ENCODE measurements around the gene ITPR2. TPM values are rescaled to one million over a fixed set of nuclear protein-coding genes. Genes with fewer than 3 reads are reported as not detected.

ITPR2 gene
- total RNA-seq, 1 donor from 2014 or later, result 14.6 TPM

DNA sequence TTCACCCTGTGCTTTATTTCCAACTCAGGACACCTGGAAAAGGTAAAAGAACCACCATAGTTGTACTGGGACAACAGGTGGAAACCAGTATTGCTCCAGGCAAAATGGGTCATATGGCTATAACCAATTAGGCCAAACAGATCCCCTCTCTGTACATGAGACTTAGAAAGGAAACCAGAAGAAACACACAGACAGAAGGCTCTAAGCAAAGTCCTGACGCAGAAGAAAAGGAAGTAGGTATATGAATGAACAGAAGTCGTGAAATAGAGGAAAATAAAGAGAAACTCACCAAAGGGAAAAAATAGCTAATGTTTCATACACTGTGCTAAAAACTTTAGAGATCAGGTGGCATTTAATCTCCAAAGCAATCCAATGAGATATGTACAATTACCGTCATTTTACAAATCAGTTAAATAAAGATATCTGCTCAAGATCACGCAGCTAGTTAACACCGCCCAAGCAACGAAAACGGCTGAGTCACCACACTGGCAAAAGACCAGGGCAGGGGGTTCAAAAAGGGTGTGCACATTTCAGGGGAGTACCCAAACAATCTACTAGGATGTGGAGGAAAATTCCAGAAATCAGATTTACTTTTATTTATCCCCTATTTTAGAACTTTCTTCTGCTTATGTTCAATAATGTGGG, 82.3 kb downstream of the ITPR2 start:
- H3K4me1 ChIP-seq (ENCODE audit: control insufficient read depth in 3 of 3, insufficient read depth in 3 of 3, low read length in 3 of 3), result peaks cover 0 to 3% (median 0%) of the 10 kb centered on the region in 3 donors

DNA sequence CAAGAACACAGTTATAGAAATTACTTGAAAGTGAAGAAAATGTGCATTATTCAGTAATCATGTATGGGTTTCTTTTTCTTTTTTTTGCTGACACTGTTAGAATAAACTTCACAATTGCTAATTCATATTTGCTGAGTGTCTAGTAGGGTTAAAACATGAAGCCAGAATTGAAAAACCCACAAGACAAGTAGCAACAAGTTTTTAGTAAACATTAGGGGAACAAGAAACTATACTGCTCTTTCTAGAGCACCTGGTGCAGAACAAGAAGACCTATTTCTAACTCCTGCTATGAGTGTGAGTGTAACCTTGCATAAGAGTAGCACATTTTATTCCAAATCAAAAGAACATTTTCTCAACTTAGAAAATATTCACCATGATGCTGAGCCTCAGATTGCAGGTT, 83.2 kb downstream of the ITPR2 start:
- no peaks in the 10 kb centered on the region for H3K27me3 ChIP-seq (ENCODE audit: control insufficient read depth in 3 of 3, insufficient read depth in 3 of 3, low read length in 3 of 3)
- peaks cover 0 to 3% (median 0%) of the 10 kb centered on the region in 3 donors for H3K4me1 ChIP-seq (ENCODE audit: control insufficient read depth in 3 of 3, insufficient read depth in 3 of 3, low read length in 3 of 3)

More for the DNA sequence above, 82.3 kb downstream of the ITPR2 start:
- Histone ChIP-seq H3K4me3 (ENCODE audit: low read length in 3 of 3) (no peak overlapping the region), H3K36me3 (ENCODE audit: control insufficient read depth in 3 of 3, insufficient read depth in 3 of 3, low read length in 3 of 3) (no peaks in the 10 kb centered on the region), H3K27ac (ENCODE audit: low read depth, low read length) (no peak overlapping the region), H3K9me3 (ENCODE audit: control insufficient read depth in 3 of 3, low read length in 3 of 3) (no peaks in the 10 kb centered on the region), H3K9ac (ENCODE audit: low read depth in 1 of 3, low read length in 3 of 3) (no peak overlapping the region), H3K27me3 (ENCODE audit: control insufficient read depth in 3 of 3, insufficient read depth in 3 of 3, low read length in 3 of 3) (no peaks in the 10 kb centered on the region)

DNA sequence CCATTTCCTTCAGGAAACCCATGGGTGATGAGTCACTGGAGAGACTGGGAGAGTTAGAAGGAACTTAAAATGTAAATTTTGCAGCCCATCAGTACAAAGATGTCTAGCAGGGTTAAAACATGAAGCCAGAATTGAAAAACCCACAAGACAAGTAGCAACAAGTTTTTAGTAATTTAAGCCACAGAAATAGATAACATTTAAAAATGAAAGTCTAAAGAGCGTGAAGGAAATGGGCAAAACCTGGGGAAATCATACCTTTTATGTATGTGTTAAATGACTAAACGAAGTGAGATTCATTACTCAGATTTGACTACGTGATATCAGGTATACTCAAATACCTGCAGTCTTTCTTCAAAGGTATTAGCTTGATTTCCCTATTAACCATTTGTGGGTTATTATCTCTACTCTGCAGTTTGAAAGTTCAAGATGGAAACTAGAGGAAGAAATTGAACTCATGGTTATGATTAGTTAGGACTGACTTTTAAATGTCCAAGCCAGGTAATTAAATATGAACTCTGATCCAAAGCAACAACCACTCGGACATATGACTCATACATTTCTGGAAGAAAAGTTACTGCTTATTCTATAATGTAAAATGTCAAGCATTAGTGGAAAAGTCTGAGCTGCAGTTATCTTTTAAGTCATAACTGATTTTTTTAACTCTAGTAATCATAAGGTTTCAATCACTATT, 84.1 kb downstream of the ITPR2 start:
- no peak overlapping the region for H3K4me3 ChIP-seq (ENCODE audit: low read length in 3 of 3)
- no peaks in the 10 kb centered on the region for H3K27me3 ChIP-seq (ENCODE audit: control insufficient read depth in 3 of 3, insufficient read depth in 3 of 3, low read length in 3 of 3)
- H3K36me3 ChIP-seq (ENCODE audit: control insufficient read depth in 3 of 3, insufficient read depth in 3 of 3, low read length in 3 of 3), result no peaks in the 10 kb centered on the region
- H3K9ac ChIP-seq (ENCODE audit: low read depth in 1 of 3, low read length in 3 of 3), result no peak overlapping the region
- peaks cover 0 to 3% (median 0%) of the 10 kb centered on the region in 3 donors for H3K4me1 ChIP-seq (ENCODE audit: control insufficient read depth in 3 of 3, insufficient read depth in 3 of 3, low read length in 3 of 3)
- no peak overlapping the region for H3K27ac ChIP-seq (ENCODE audit: low read depth, low read length)
- H3K9me3 ChIP-seq (ENCODE audit: control insufficient read depth in 3 of 3, low read length in 3 of 3), result no peaks in the 10 kb centered on the region

More for the DNA sequence above, 83.2 kb downstream of the ITPR2 start:
- H3K36me3 ChIP-seq (ENCODE audit: control insufficient read depth in 3 of 3, insufficient read depth in 3 of 3, low read length in 3 of 3), result no peaks in the 10 kb centered on the region
- no peak overlapping the region for H3K4me3 ChIP-seq (ENCODE audit: low read length in 3 of 3)
- H3K27ac ChIP-seq (ENCODE audit: low read depth, low read length), result no peak overlapping the region
- H3K9me3 ChIP-seq (ENCODE audit: control insufficient read depth in 3 of 3, low read length in 3 of 3), result no peaks in the 10 kb centered on the region
- H3K9ac ChIP-seq (ENCODE audit: low read depth in 1 of 3, low read length in 3 of 3), result no peak overlapping the region

DNA sequence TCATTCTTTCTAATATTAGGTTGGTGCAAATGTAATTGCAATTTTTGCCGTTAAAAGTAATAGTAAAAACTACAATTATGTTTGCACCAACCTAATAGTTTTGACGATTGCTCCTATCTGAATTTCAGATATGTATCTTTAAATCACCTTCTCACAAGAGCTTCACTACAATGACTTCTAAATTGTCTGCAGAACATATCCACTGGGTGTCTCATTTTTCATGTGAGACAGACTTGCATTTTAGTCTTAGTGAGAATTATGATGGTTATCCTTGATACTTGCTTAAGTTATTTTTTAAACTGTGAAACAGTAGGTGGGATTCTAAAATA, 84.6 kb downstream of the ITPR2 start:
- no peak overlapping the region for H3K27ac ChIP-seq (ENCODE audit: low read depth, low read length)
- H3K9ac ChIP-seq (ENCODE audit: low read depth in 1 of 3, low read length in 3 of 3), result no peak overlapping the region
- H3K4me3 ChIP-seq (ENCODE audit: low read length in 3 of 3), result no peak overlapping the region
- H3K36me3 ChIP-seq (ENCODE audit: control insufficient read depth in 3 of 3, insufficient read depth in 3 of 3, low read length in 3 of 3), result no peaks in the 10 kb centered on the region
- no peaks in the 10 kb centered on the region for H3K27me3 ChIP-seq (ENCODE audit: control insufficient read depth in 3 of 3, insufficient read depth in 3 of 3, low read length in 3 of 3)
- peaks cover 0 to 3% (median 0%) of the 10 kb centered on the region in 3 donors for H3K4me1 ChIP-seq (ENCODE audit: control insufficient read depth in 3 of 3, insufficient read depth in 3 of 3, low read length in 3 of 3)
- H3K9me3 ChIP-seq (ENCODE audit: control insufficient read depth in 3 of 3, low read length in 3 of 3), result no peaks in the 10 kb centered on the region

DNA sequence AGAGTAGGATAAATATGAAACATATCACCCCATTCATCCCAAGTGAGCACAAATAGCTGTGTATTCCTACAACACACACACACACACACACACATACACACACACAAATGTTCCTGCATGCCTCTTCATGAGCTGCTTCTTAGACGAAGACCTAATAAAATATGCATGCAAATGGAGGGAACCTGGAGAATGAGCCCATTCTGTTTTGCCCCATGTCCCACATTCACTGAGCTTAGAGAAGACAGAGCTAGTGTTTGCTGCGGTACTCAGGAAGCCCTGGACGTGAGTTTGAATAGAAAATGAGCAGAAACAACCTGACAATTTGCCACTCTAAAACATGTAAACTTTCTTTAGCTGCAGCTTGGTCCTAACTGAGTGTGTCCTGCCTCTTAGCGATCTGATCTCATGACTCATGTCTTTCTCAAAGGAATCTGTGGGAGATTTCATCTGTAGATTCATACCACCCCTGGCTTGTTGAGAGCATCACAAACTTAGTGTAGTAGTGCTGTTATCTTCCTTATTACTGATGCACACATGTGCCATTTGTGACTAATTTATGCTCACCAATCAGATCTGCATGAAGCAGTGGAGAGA, 86.8 kb downstream of the ITPR2 start:
- H3K9ac ChIP-seq (ENCODE audit: low read depth in 1 of 3, low read length in 3 of 3), result no peak overlapping the region
- H3K27me3 ChIP-seq (ENCODE audit: control insufficient read depth in 3 of 3, insufficient read depth in 3 of 3, low read length in 3 of 3), result no peaks in the 10 kb centered on the region
- H3K36me3 ChIP-seq (ENCODE audit: control insufficient read depth in 3 of 3, insufficient read depth in 3 of 3, low read length in 3 of 3), result no peaks in the 10 kb centered on the region
- H3K9me3 ChIP-seq (ENCODE audit: control insufficient read depth in 3 of 3, low read length in 3 of 3), result no peaks in the 10 kb centered on the region
- no peak overlapping the region for H3K27ac ChIP-seq (ENCODE audit: low read depth, low read length)
- peaks cover 0 to 3% (median 0%) of the 10 kb centered on the region in 3 donors for H3K4me1 ChIP-seq (ENCODE audit: control insufficient read depth in 3 of 3, insufficient read depth in 3 of 3, low read length in 3 of 3)
- H3K4me3 ChIP-seq (ENCODE audit: low read length in 3 of 3), result no peak overlapping the region

DNA sequence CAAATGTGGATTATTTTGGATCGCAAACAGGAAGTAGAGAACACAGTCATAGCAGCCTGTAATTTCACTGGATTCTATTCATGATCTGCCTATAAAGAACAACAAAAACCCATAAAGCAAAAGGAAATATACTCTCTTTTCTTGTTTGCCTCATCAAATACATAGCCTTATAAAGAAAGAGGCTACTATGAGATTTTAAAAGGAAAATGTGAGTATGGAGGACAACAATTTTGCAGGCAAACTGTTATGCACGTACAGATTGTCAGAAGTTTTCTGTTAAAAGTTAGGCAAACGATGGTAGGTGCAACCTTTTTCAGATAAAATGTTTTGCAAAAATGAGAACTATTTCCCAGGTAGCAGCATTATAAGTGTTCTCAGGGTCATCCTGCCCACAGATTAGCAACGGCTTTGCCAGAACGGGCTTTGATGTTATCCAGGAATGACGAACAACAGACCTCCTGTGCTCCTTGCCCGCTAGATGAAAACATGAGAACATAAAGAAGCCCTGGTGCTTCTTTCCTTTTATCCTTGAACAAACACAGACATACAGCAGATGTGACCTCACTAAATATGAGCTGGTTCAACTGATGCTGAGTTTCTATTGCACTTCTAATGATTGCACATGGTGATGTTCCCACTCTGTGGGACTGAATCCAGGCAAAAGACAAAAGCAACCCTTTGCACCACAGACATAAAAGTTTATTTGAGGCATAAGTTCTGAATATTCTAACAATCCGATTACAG, 88.1 kb downstream of the ITPR2 start:
- Histone ChIP-seq H3K9me3 (ENCODE audit: control insufficient read depth in 3 of 3, low read length in 3 of 3) (no peaks in the 10 kb centered on the region), H3K36me3 (ENCODE audit: control insufficient read depth in 3 of 3, insufficient read depth in 3 of 3, low read length in 3 of 3) (no peaks in the 10 kb centered on the region), H3K27me3 (ENCODE audit: control insufficient read depth in 3 of 3, insufficient read depth in 3 of 3, low read length in 3 of 3) (no peaks in the 10 kb centered on the region), H3K9ac (ENCODE audit: low read depth in 1 of 3, low read length in 3 of 3) (no peak overlapping the region), H3K4me3 (ENCODE audit: low read length in 3 of 3) (no peak overlapping the region), H3K27ac (ENCODE audit: low read depth, low read length) (no peak overlapping the region), H3K4me1 (ENCODE audit: control insufficient read depth in 3 of 3, insufficient read depth in 3 of 3, low read length in 3 of 3) (peaks cover 0 to 3% (median 0%) of the 10 kb centered on the region in 3 donors)

DNA sequence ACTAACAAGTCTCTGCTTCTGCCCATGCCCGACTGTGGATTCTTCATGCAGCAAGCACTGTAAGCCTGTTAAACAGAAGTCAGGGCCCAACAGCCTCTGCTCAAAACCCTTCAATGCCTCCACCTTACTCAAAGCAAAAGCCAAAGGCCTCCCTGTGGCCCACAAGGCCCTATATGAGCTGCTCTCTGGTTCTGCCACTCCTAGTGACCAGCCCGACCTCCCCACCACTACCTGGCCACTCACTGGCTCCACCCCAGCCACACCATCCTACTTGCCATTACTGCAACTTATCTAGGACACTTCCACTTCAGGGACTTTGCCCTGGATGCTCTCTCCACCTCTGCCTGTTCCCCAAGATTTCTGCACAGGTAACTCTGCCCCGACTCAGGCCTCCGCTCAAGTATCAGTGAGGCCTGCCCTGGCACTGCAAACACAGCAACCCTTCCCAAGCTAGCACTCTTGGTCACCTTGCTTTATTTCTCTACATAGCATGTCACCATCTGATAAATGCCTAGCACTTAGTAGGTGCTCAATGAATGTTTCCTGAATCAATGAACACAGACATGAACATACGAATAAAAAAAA, 88.9 kb downstream of the ITPR2 start:
- Histone ChIP-seq H3K36me3 (ENCODE audit: control insufficient read depth in 3 of 3, insufficient read depth in 3 of 3, low read length in 3 of 3) (no peaks in the 10 kb centered on the region), H3K4me3 (ENCODE audit: low read length in 3 of 3) (no peak overlapping the region), H3K27me3 (ENCODE audit: control insufficient read depth in 3 of 3, insufficient read depth in 3 of 3, low read length in 3 of 3) (no peaks in the 10 kb centered on the region), H3K9me3 (ENCODE audit: control insufficient read depth in 3 of 3, low read length in 3 of 3) (no peaks in the 10 kb centered on the region), H3K4me1 (ENCODE audit: control insufficient read depth in 3 of 3, insufficient read depth in 3 of 3, low read length in 3 of 3) (no peaks in the 10 kb centered on the region), H3K9ac (ENCODE audit: low read depth in 1 of 3, low read length in 3 of 3) (no peak overlapping the region), H3K27ac (ENCODE audit: low read depth, low read length) (no peak overlapping the region)

DNA sequence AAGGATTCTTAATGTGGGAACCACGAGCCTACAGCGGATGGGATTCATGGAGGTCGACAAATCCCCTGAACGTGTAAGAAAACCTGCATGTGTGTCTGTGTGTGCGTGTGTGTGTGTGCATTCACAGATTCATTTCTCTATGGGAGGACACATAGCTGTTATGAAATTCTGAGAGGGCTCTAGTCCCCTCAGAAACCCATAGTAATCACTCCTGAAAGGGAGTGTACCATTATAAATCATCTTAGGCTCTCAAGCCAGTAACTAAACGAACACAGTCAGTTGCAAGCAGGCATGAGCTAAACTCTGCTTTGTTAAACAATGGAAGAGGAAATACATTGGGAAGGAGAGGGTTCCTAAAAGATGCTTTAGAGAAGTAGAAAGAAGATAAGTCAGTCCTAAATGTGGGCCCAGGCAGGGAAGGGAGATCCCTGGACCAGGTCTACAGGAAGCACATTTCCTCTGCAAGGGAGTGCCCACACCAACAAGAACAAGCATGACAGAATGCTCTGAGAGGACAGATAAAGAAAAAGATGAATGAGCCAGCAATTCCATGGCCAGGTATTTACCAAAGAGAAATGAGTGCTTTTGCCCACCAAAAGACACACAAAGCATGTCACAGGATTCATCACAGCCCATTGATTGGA, 91.3 kb downstream of the ITPR2 start:
- Histone ChIP-seq H3K36me3 (ENCODE audit: control insufficient read depth in 3 of 3, insufficient read depth in 3 of 3, low read length in 3 of 3) (no peaks in the 10 kb centered on the region), H3K9me3 (ENCODE audit: control insufficient read depth in 3 of 3, low read length in 3 of 3) (no peaks in the 10 kb centered on the region), H3K9ac (ENCODE audit: low read depth in 1 of 3, low read length in 3 of 3) (no peak overlapping the region), H3K27ac (ENCODE audit: low read depth, low read length) (no peak overlapping the region), H3K27me3 (ENCODE audit: control insufficient read depth in 3 of 3, insufficient read depth in 3 of 3, low read length in 3 of 3) (no peaks in the 10 kb centered on the region), H3K4me3 (ENCODE audit: low read length in 3 of 3) (no peak overlapping the region), H3K4me1 (ENCODE audit: control insufficient read depth in 3 of 3, insufficient read depth in 3 of 3, low read length in 3 of 3) (no peaks in the 10 kb centered on the region)

DNA sequence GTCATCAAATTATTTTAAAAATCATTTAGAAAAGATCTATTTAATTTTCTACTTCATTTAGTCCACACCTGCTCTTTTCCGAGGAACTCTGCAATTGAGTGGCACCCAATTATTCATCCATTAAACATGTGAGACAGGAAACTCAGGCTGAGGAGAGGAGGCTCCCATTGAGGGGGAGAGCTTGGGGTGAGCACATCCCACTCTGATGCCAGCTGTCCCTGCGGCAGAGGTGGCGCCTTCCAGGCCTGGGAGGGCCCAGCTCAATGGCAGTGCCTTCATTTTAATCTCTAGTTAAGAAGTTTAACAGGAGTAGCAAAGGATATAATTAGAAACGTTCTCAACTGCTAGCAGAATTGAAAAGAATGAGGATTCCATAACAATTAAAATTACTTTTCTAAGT, 92.0 kb downstream of the ITPR2 start:
- Histone ChIP-seq H3K27me3 (ENCODE audit: control insufficient read depth in 3 of 3, insufficient read depth in 3 of 3, low read length in 3 of 3) (no peaks in the 10 kb centered on the region), H3K9ac (ENCODE audit: low read depth in 1 of 3, low read length in 3 of 3) (no peak overlapping the region), H3K9me3 (ENCODE audit: control insufficient read depth in 3 of 3, low read length in 3 of 3) (no peaks in the 10 kb centered on the region), H3K4me3 (ENCODE audit: low read length in 3 of 3) (no peak overlapping the region), H3K36me3 (ENCODE audit: control insufficient read depth in 3 of 3, insufficient read depth in 3 of 3, low read length in 3 of 3) (no peaks in the 10 kb centered on the region), H3K27ac (ENCODE audit: low read depth, low read length) (no peak overlapping the region), H3K4me1 (ENCODE audit: control insufficient read depth in 3 of 3, insufficient read depth in 3 of 3, low read length in 3 of 3) (no peaks in the 10 kb centered on the region)

All from skeletal muscle tissue (tissue), 4 donors.